Suprapubic skin (tissue), 4 donors: Measurements from ENCODE around the gene CRIP2. TPM values are rescaled to one million over a fixed set of nuclear protein-coding genes. Genes with fewer than 3 reads are reported as not detected.

Experiments
- DNase-seq, 2 donors: peaks; one replicate each; pipeline ENCODE4 v3.0.0-alpha.2; 2019; ENCODE audit warnings: low spot score in 2 of 2
- H3K27ac ChIP-seq: fragments of 200-600 bp; sonication (generic); one replicate; pipeline ENCODE4 v1.5.1; 2019
- H3K27me3 ChIP-seq: fragments of 200-600 bp; sonication (generic); one replicate; pipeline ENCODE4 v1.5.1; 2019
- H3K36me3 ChIP-seq: fragments of 200-600 bp; sonication (generic); one replicate; pipeline ENCODE4 v1.5.1; 2019
- H3K4me1 ChIP-seq: fragments of 200-600 bp; sonication (generic); one replicate; pipeline ENCODE4 v1.5.1; 2019
- H3K4me3 ChIP-seq: fragments of 200-600 bp; sonication (generic); one replicate; pipeline ENCODE4 v1.5.1; 2019; ENCODE audit warnings: mild to moderate bottlenecking
- H3K9me3 ChIP-seq: fragments of 200-600 bp; sonication (generic); one replicate; pipeline ENCODE4 v1.5.1; 2019
- EP300 ChIP-seq: sonication (generic); formaldehyde crosslinking; IDR thresholded peaks from one replicate; pipeline ENCODE4 v1.6.1; 2017; ENCODE audit warnings: antibody characterized with exemption
- POLR2A ChIP-seq, 2 donors: fragments of 450-650 bp; IDR thresholded peaks; one replicate each; pipeline ENCODE4 v1.6.1; 2017; ENCODE audit warnings: antibody characterized with exemption in 2 of 2, mild to moderate bottlenecking in 2 of 2, moderate library complexity in 2 of 2
- POLR2AphosphoS5 ChIP-seq, 3 donors: sonication (generic); formaldehyde crosslinking; IDR thresholded peaks; one replicate each; pipeline ENCODE4 v1.6.1; 2017; ENCODE audit warnings: antibody characterized with exemption in 3 of 3
- WGBS: methylation state at CpG from one replicate; pipeline ENCODE4 v1.1.5; 2018; 5-methylcytosine and 5-hydroxymethylcytosine counted together
- total RNA-seq, 4 donors: library from RNA; depleted of rRNA; stranded (reverse); fragments of >200 nt; gene quantifications; one replicate each; pipeline ENCODE4 v1.1.0, GENCODE V29; 2016
- TF ChIP-seq, protein P1 (sequence below), 2 donors: fragments of 200-600 bp in 1 of 2; fragments of 450-650 bp in 1 of 2; sonication (generic) in 1 of 2; IDR thresholded peaks; one replicate each; pipeline ENCODE4 v1.5.1; 2016 to 2019; ENCODE audit warnings: antibody characterized with exemption in 2 of 2, mild to moderate bottlenecking in 1 of 2, moderate library complexity in 1 of 2

Gene CRIP2
- total RNA-seq, 4 donors from 2014 or later, result 70.7 to 140 (median 104) TPM

DNA sequence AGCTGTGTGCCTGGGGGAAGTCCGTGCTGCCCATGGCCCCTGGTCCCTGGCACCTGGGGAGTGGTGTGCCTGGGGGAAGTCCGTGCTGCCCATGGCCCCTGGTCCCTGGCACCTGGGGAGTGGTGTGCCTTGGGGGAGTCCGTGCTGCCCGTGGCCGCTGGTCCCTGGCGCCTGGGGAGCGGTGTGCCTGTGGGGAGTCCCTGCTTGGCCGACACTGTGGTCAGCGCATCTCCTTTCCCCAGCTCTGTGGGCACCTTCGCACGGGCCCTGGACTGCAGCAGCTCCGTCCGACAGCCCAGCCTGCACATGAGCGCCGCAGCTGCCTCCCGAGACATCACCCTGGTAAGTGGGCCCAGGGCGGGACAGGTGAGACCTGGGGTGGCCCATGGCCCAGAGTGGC lies 14.5 kb upstream of the CRIP2 start:
- DNase-seq, result no peak
- Histone ChIP-seq H3K27ac (no peak overlapping the region), H3K4me3 (no peak overlapping the region), H3K36me3 (peaks cover 81% of the 10 kb centered on the region), H3K9me3 (no peaks in the 10 kb centered on the region), H3K27me3 (no peaks in the 10 kb centered on the region), H3K4me1 (no peaks in the 10 kb centered on the region)
- 97% methylated on average over 11 of the region's 17 CpGs for WGBS
- TF ChIP-seq, protein P1, sequence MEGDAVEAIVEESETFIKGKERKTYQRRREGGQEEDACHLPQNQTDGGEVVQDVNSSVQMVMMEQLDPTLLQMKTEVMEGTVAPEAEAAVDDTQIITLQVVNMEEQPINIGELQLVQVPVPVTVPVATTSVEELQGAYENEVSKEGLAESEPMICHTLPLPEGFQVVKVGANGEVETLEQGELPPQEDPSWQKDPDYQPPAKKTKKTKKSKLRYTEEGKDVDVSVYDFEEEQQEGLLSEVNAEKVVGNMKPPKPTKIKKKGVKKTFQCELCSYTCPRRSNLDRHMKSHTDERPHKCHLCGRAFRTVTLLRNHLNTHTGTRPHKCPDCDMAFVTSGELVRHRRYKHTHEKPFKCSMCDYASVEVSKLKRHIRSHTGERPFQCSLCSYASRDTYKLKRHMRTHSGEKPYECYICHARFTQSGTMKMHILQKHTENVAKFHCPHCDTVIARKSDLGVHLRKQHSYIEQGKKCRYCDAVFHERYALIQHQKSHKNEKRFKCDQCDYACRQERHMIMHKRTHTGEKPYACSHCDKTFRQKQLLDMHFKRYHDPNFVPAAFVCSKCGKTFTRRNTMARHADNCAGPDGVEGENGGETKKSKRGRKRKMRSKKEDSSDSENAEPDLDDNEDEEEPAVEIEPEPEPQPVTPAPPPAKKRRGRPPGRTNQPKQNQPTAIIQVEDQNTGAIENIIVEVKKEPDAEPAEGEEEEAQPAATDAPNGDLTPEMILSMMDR (IDR thresholded peaks at IDR 0.05), result no peak
- TF ChIP-seq POLR2A (IDR thresholded peaks at IDR 0.05), result no peak
- no peak for TF ChIP-seq POLR2AphosphoS5 (IDR thresholded peaks at IDR 0.05)
- no peak for TF ChIP-seq EP300

DNA sequence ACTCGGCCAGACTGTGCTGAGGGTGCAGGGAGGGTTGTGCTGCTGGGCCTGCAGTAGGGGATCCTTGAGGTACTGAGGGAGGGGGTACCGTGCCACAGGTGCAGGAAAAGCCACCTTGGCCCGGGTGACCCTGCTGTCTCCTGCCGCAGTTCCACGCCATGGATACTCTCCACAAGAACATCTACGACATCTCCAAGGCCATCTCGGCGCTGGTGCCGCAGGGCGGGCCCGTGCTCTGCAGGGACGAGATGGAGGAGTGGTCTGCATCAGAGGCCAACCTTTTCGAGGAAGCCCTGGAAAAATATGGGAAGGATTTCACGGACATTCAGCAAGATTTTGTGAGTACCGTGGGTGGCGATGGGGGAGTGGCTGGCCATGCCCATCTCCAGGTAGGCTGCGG lies 14.0 kb upstream of the CRIP2 start:
- Histone ChIP-seq H3K36me3 (peaks cover 81% of the 10 kb centered on the region), H3K4me3 (no peak overlapping the region), H3K27me3 (no peaks in the 10 kb centered on the region), H3K27ac (no peak overlapping the region), H3K9me3 (no peaks in the 10 kb centered on the region), H3K4me1 (no peaks in the 10 kb centered on the region)
- TF ChIP-seq POLR2AphosphoS5 (IDR thresholded peaks at IDR 0.05) (no peak), POLR2A (IDR thresholded peaks at IDR 0.05) (no peak), EP300 (no peak)
- TF ChIP-seq, protein P1 (IDR thresholded peaks at IDR 0.05), result no peak
- DNase-seq, result no peak
- 88% methylated on average over 15 of the region's 17 CpGs for WGBS

DNA sequence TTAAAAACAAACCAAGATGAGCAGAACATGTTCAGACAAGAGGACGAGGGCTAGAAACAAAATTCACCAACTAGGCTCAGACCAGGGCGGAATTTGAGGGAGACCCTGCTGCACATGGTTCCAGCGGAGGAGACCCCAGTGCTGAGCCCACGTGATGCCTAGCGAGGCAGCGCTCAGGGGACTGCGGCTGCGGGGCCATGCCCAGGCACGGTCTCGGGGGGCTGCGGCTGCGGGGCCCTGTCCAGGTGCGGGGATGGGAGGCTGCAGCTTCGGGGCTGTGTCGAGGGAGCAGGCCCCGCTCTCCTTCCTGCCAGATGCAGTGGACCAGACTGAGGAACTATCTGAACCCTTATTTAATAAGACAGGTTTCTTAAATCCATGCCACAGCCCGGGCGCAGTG lies 12.7 kb upstream of the CRIP2 start:
- TF ChIP-seq, protein P1 (IDR thresholded peaks at IDR 0.05), result no peak
- TF ChIP-seq POLR2AphosphoS5 (IDR thresholded peaks at IDR 0.05), result no peak
- TF ChIP-seq POLR2A (IDR thresholded peaks at IDR 0.05), result no peak
- TF ChIP-seq EP300, result no peak
- no peak for DNase-seq
- Histone ChIP-seq H3K36me3 (peaks cover 81% of the 10 kb centered on the region), H3K9me3 (no peaks in the 10 kb centered on the region), H3K4me1 (peaks cover 12% of the 10 kb centered on the region), H3K27me3 (no peaks in the 10 kb centered on the region), H3K4me3 (no peak overlapping the region), H3K27ac (no peak overlapping the region)
- WGBS, result 86% methylated on average over 9 of the region's 18 CpGs

DNA sequence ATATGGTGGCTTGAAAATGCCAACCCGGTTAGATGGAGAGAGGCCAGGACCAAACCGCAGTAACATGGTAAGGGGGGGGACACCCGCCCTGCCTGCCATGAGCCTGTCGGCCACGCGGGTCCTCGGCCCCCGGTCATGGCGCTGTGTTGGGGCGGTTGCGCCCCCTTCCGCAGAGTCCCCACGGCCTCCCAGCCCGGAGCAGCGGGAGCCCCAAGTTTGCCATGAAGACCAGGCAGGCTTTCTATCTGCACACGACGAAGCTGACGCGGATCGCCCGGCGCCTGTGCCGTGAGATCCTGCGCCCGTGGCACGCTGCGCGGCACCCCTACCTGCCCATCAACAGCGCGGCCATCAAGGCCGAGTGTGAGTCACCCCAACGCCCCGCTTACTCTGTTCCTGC lies 10.1 kb upstream of the CRIP2 start:
- no peak for TF ChIP-seq POLR2A (IDR thresholded peaks at IDR 0.05)
- no peak for TF ChIP-seq POLR2AphosphoS5 (IDR thresholded peaks at IDR 0.05)
- TF ChIP-seq, protein P1 (IDR thresholded peaks at IDR 0.05), result no peak
- TF ChIP-seq EP300, result no peak
- no peak for DNase-seq
- peaks cover 76% of the 10 kb centered on the region for H3K36me3 ChIP-seq
- H3K27ac ChIP-seq, result no peak overlapping the region
- H3K4me3 ChIP-seq, result no peak overlapping the region
- 90% methylated on average over 5 of the region's 33 CpGs for WGBS
- H3K4me1 ChIP-seq, result peaks cover 38% of the 10 kb centered on the region
- no peaks in the 10 kb centered on the region for H3K9me3 ChIP-seq
- H3K27me3 ChIP-seq, result no peaks in the 10 kb centered on the region

DNA sequence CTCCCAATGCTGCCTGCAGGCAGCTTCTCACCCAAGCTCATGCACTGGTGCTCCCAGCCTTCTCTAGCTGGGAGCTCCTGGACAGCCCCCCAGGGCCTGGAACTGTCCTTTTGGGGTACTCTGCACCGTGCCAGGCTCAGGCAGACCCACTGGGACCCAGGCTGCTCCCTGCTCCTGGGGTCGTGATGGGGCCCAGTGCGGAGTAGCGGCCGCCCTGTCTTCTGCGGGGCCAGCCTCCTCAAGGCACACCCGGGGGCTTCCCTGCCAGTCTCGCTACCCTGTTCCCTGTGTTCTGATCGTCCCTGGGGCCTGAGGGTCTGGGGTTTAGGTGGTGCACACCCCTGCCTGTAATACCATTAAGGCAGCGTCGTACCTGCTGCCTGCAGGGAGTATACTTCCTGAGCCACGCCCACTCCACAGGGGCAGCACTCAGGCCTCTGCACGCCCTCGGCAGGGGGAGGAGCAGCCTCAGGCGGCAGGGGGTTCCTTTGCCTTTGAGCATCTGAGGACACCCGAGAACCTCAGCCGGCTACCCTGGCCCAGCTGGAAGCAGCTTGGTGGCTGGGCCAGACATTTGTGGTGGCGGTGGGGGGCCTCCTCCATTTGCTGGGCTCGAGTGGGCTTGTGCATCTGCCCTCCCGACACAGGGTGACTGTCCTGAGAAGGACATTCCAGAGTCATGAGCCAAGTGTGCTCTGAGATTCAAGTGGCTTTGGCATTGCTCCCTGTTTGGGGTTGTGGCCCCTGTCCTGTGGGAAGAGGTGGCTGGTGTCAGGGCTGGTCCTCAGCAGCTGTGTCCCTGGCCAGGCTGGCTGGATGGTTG lies 9.2 kb upstream of the CRIP2 start:
- WGBS, result 88% methylated on average over 9 of the region's 20 CpGs
- H3K27me3 ChIP-seq, result no peaks in the 10 kb centered on the region
- TF ChIP-seq EP300 (no peak), POLR2AphosphoS5 (IDR thresholded peaks at IDR 0.05) (no peak), POLR2A (IDR thresholded peaks at IDR 0.05) (no peak)
- TF ChIP-seq, protein P1 (IDR thresholded peaks at IDR 0.05), result no peak
- H3K9me3 ChIP-seq, result no peaks in the 10 kb centered on the region
- H3K4me3 ChIP-seq, result no peak overlapping the region
- H3K36me3 ChIP-seq, result peaks cover 78% of the 10 kb centered on the region
- no peak overlapping the region for H3K27ac ChIP-seq
- DNase-seq, result no peak
- peaks cover 43% of the 10 kb centered on the region for H3K4me1 ChIP-seq
